Measurements from ENCODE around the gene IGF2R.

DNA sequence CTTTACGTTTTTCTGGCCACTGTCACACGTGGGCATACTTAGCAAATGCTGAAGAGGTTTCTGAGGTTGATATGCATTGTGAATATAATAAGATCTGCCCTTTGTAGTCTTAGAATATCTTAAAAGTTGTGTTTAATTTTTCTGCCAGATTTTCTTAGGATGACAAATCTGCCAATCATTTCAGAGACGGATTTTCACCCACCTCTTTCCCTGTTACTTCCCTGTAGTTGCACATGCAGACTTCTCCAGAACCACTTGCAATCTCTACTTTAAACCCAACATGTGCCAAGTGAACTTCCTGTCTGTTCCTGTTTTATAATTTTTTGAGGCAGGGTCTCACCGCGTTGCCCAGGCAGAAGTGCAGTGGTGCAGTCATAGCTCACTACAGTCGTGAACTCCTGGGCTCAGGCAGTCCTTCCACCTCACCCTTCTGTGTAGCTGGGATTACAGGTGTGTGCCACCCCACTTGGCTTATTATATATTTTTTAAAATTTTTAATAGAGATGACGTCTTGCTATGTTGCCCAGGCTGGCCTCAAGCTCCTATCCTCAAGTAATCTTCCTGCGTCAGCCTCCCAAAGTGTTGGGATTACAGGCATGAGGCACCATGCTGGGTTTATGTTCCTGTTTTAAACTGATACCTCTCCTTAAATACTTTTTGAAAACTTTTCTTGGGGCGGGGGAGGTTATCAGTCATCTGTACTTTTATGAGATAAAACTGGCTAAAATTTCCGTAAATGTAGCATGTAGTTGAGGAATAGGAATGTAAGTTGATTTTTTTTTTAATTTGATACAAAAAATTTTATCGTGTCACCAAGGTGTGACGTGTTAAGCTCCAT lies 2.7 kb downstream of the IGF2R start:
- TF ChIP-seq EZH2 (IDR thresholded peaks at IDR 0.05; ENCODE audit: borderline replicate concordance, insufficient read depth, low read depth, low read length, poor library complexity, severe bottlenecking) = no peak
- TF ChIP-seq, protein P1, sequence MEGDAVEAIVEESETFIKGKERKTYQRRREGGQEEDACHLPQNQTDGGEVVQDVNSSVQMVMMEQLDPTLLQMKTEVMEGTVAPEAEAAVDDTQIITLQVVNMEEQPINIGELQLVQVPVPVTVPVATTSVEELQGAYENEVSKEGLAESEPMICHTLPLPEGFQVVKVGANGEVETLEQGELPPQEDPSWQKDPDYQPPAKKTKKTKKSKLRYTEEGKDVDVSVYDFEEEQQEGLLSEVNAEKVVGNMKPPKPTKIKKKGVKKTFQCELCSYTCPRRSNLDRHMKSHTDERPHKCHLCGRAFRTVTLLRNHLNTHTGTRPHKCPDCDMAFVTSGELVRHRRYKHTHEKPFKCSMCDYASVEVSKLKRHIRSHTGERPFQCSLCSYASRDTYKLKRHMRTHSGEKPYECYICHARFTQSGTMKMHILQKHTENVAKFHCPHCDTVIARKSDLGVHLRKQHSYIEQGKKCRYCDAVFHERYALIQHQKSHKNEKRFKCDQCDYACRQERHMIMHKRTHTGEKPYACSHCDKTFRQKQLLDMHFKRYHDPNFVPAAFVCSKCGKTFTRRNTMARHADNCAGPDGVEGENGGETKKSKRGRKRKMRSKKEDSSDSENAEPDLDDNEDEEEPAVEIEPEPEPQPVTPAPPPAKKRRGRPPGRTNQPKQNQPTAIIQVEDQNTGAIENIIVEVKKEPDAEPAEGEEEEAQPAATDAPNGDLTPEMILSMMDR (IDR thresholded peaks at IDR 0.05) = no peak
